H9 (cell line): Measurements from ENCODE around the gene RAB3GAP2. TPM values are rescaled to one million over a fixed set of nuclear protein-coding genes. Genes with fewer than 3 reads are reported as not detected.

Source experiments
- DNase-seq: peaks from one replicate; pipeline ENCODE4 v3.0.0-alpha.2; 2017
- H2AFZ ChIP-seq: one replicate; pipeline ENCODE4 v1.6.1; 2013; ENCODE audit warnings: mild to moderate bottlenecking, low read length, control low read depth, moderate library complexity
- H2AK5ac ChIP-seq: 2 replicates; pipeline ENCODE4 v1.6.1; 2013; ENCODE audit warnings: low read length, control low read depth, mixed read lengths; ENCODE audit not compliant: insufficient read length
- H2BK120ac ChIP-seq: one replicate; pipeline ENCODE4 v1.6.1; 2013; ENCODE audit warnings: low read depth, mild to moderate bottlenecking, low read length, control low read depth, inconsistent platforms; ENCODE audit not compliant: poor library complexity, severe bottlenecking
- H2BK12ac ChIP-seq: 2 replicates; pipeline ENCODE4 v1.6.1; 2013; ENCODE audit warnings: low read length, control low read depth, mixed read lengths, low read depth; ENCODE audit not compliant: insufficient read length
- H2BK15ac ChIP-seq: 2 replicates; pipeline ENCODE4 v1.6.1; 2013; ENCODE audit warnings: low read depth, low read length, control low read depth
- H2BK20ac ChIP-seq: one replicate; pipeline ENCODE4 v1.6.1; 2013; ENCODE audit warnings: low read depth, mild to moderate bottlenecking, low read length, control low read depth, inconsistent platforms; ENCODE audit not compliant: poor library complexity, severe bottlenecking
- H2BK5ac ChIP-seq: 2 replicates; pipeline ENCODE4 v1.6.1; 2013; ENCODE audit warnings: low read length, control low read depth, mixed read lengths; ENCODE audit not compliant: insufficient read length
- H3K14ac ChIP-seq: 2 replicates; pipeline ENCODE4 v1.6.1; 2013; ENCODE audit warnings: low read length, control low read depth; ENCODE audit not compliant: insufficient read depth
- H3K18ac ChIP-seq: 2 replicates; pipeline ENCODE4 v1.6.1; 2013; ENCODE audit warnings: low read depth, mild to moderate bottlenecking, mixed read lengths, low read length, control low read depth; ENCODE audit not compliant: insufficient read length
- H3K23ac ChIP-seq: 2 replicates; pipeline ENCODE4 v1.6.1; 2013; ENCODE audit warnings: low read length, control low read depth, mixed read lengths, low read depth; ENCODE audit not compliant: insufficient read length
- H3K23me2 ChIP-seq: 2 replicates; pipeline ENCODE4 v1.6.1; 2013; ENCODE audit warnings: low read depth, mild to moderate bottlenecking, mixed read lengths, low read length, control low read depth; ENCODE audit not compliant: insufficient read length, poor library complexity, severe bottlenecking
- H3K27ac ChIP-seq: 2 replicates; pipeline ENCODE4 v1.5.1; 2013; ENCODE audit warnings: low read length, control low read depth, mixed read lengths, low read depth; ENCODE audit not compliant: insufficient read length
- H3K27me3 ChIP-seq: 2 replicates; pipeline ENCODE4 v1.6.1; 2013; ENCODE audit warnings: low read length, control low read depth, inconsistent platforms; ENCODE audit not compliant: insufficient read depth
- H3K4ac ChIP-seq: 2 replicates; pipeline ENCODE4 v1.6.1; 2013; ENCODE audit warnings: low read depth, mild to moderate bottlenecking, control low read depth, inconsistent platforms, low read length, moderate library complexity
- H3K4me1 ChIP-seq: 2 replicates; pipeline ENCODE4 v1.6.1; 2013; ENCODE audit warnings: low read length, control low read depth, inconsistent platforms; ENCODE audit not compliant: insufficient read depth
- H3K4me2 ChIP-seq: 2 replicates; pipeline ENCODE4 v1.6.1; 2013; ENCODE audit warnings: low read length, control low read depth, mixed read lengths; ENCODE audit not compliant: insufficient read length, insufficient read depth
- H3K56ac ChIP-seq: 2 replicates; pipeline ENCODE4 v1.6.1; 2013; ENCODE audit warnings: low read depth, mild to moderate bottlenecking, mixed read lengths, low read length, control low read depth; ENCODE audit not compliant: insufficient read length
- H3K79me1 ChIP-seq: 2 replicates; pipeline ENCODE4 v1.6.1; 2013; ENCODE audit warnings: low read depth, mild to moderate bottlenecking, moderate library complexity, low read length, control low read depth, inconsistent platforms; ENCODE audit not compliant: insufficient read depth, poor library complexity, severe bottlenecking
- H3K79me2 ChIP-seq: 2 replicates; pipeline ENCODE4 v1.6.1; 2013; ENCODE audit warnings: low read length, control low read depth, inconsistent platforms; ENCODE audit not compliant: insufficient read depth
- H3K9ac ChIP-seq: 2 replicates; pipeline ENCODE4 v1.6.1; 2013; ENCODE audit warnings: low read length, control low read depth, mixed read lengths; ENCODE audit not compliant: insufficient read length; ENCODE audit errors: extremely low read depth
- H3K9me3 ChIP-seq: one replicate; pipeline ENCODE4 v1.6.1; 2013; ENCODE audit warnings: low read depth, low read length, inconsistent platforms; ENCODE audit not compliant: control insufficient read depth
- H3T11ph ChIP-seq: one replicate; pipeline ENCODE4 v1.6.1; 2013; ENCODE audit warnings: mild to moderate bottlenecking, low read length, control low read depth, inconsistent platforms
- H4K20me1 ChIP-seq: one replicate; pipeline ENCODE4 v1.6.1; 2013; ENCODE audit not compliant: control insufficient read depth, insufficient read length, insufficient read depth
- H4K5ac ChIP-seq: 2 replicates; pipeline ENCODE4 v1.6.1; 2013; ENCODE audit warnings: low read depth, mild to moderate bottlenecking, mixed read lengths, low read length, control low read depth; ENCODE audit not compliant: insufficient read length
- H4K8ac ChIP-seq: replicated peaks from 2 replicates; pipeline ENCODE4 v1.6.1; 2013; ENCODE audit warnings: low read length, control low read depth, mixed read lengths, low read depth; ENCODE audit not compliant: insufficient read length
- H4K91ac ChIP-seq: 2 replicates; pipeline ENCODE4 v1.6.1; 2013; ENCODE audit warnings: low read depth, mild to moderate bottlenecking, moderate library complexity, mixed read lengths, low read length, control low read depth; ENCODE audit not compliant: insufficient read length
- H3K27ac Mint-ChIP-seq, 3 experiments: 2 replicates in 2 of 3; 3 replicates in 1 of 3; pipeline ENCODE4 v1.8.0; 2020 to 2021; ENCODE audit warnings: mixed read lengths in 3 of 3, mild to moderate bottlenecking in 1 of 3, moderate library complexity in 1 of 3
- H3K27me3 Mint-ChIP-seq: 2 replicates; pipeline ENCODE4 v1.8.0; 2021; ENCODE audit warnings: low read depth, mild to moderate bottlenecking, moderate library complexity, mixed read lengths
- H3K36me3 Mint-ChIP-seq, 3 experiments: 2 replicates in 2 of 3; 3 replicates in 1 of 3; pipeline ENCODE4 v1.8.0; 2020 to 2021; ENCODE audit warnings: low read depth in 3 of 3, mixed read lengths in 3 of 3; ENCODE audit not compliant: insufficient read depth in 1 of 3
- H3K4me1 Mint-ChIP-seq, 2 experiments: 2 replicates each; pipeline ENCODE4 v1.8.0; 2020; ENCODE audit warnings: mixed read lengths in 2 of 2
- H3K4me3 Mint-ChIP-seq, 2 experiments: 2 replicates in 1 of 2; 3 replicates in 1 of 2; pipeline ENCODE4 v1.8.0; 2020 to 2021; ENCODE audit warnings: mild to moderate bottlenecking in 2 of 2, mixed read lengths in 2 of 2, moderate library complexity in 1 of 2
- H3K9me3 Mint-ChIP-seq, 2 experiments: 2 replicates in 1 of 2; 3 replicates in 1 of 2; pipeline ENCODE4 v1.8.0; 2020; ENCODE audit warnings: mild to moderate bottlenecking in 2 of 2, mixed read lengths in 2 of 2, moderate library complexity in 1 of 2
- WGBS: extraction: QIAGEN DNeasy Blood & Tissue Kit; methylation state at CpG from one replicate; pipeline ENCODE4 v1.1.7; 2013; ENCODE audit warnings: missing lambda C conversion rate, low lambda C conversion rate, mixed read lengths; ENCODE audit not compliant: insufficient read length; ENCODE audit errors: extremely low coverage; 5-methylcytosine and 5-hydroxymethylcytosine counted together
- total RNA-seq: library from RNA; stranded (reverse); gene quantifications from 2 replicates; pipeline ENCODE4 v1.2.1, GENCODE V29; 2021
- TF ChIP-seq, protein P1 (sequence below): fragments of 200-600 bp; sonication (generic); conservative IDR thresholded peaks from 3 replicates; pipeline ENCODE4 v1.8.0; 2021; ENCODE audit warnings: antibody characterized with exemption, mild to moderate bottlenecking

RAB3GAP2 gene
- total RNA-seq, 1 experiment from 2014 or later = 48.3 TPM

DNA sequence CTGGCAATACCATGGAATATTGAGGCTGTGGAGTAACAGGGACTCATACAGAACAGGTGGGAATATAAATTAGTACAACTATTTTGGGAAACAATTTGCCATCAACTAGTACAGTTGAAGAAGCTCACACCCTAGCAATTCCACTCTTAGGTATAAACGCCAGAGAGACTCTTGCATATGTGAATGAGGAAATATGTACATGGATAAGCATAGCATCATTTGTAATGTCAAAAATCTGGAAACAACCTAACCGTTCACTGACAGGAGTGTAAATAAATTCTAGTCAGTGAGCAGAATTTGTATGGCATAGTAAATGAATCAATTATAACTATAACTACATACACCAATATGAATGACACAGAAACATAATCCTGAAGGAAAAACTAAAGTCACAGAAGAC lies 83.7 kb downstream of the RAB3GAP2 start:
- Histone ChIP-seq H4K91ac (no peak overlapping the region), H3K27me3 (no peaks in the 10 kb centered on the region), H2AK5ac (no peak overlapping the region), H3K23me2 (no peaks in the 10 kb centered on the region), H2BK20ac (no peak overlapping the region), H3K27ac (no peak overlapping the region), H3K18ac (no peak overlapping the region), H4K5ac (no peak overlapping the region), H2BK120ac (no peak overlapping the region), H3K9ac (no peak overlapping the region), H2BK12ac (no peak overlapping the region), H3K79me1 (no peaks in the 10 kb centered on the region), H2AFZ (no peak overlapping the region), H3K4me2 (no peak overlapping the region), H3K4ac (no peak overlapping the region), H3K4me1 (no peaks in the 10 kb centered on the region), H3T11ph (no peak overlapping the region), H3K56ac (no peak overlapping the region), H3K9me3 (no peaks in the 10 kb centered on the region), H2BK15ac (no peak overlapping the region), H4K20me1 (no peaks in the 10 kb centered on the region), H3K23ac (no peak overlapping the region), H4K8ac (no peak overlapping the region), H3K79me2 (no peaks in the 10 kb centered on the region), H3K14ac (no peak overlapping the region), H2BK5ac (no peak overlapping the region)
- H3K36me3 Mint-ChIP-seq = peaks cover 19 to 46% (median 30%) of the 10 kb centered on the region in 3 experiments; a peak in 6 of 7 replicates
- no peak for DNase-seq
- no CpG with 5 or more reads among the region's 2 CpGs for WGBS
- no peaks in the 10 kb centered on the region for H3K9me3 Mint-ChIP-seq
- no peaks in the 10 kb centered on the region for H3K27me3 Mint-ChIP-seq
- no peaks in the 10 kb centered on the region for H3K4me1 Mint-ChIP-seq
- H3K4me3 Mint-ChIP-seq = no peak overlapping the region
- H3K27ac Mint-ChIP-seq = no peak overlapping the region
- TF ChIP-seq, protein P1, sequence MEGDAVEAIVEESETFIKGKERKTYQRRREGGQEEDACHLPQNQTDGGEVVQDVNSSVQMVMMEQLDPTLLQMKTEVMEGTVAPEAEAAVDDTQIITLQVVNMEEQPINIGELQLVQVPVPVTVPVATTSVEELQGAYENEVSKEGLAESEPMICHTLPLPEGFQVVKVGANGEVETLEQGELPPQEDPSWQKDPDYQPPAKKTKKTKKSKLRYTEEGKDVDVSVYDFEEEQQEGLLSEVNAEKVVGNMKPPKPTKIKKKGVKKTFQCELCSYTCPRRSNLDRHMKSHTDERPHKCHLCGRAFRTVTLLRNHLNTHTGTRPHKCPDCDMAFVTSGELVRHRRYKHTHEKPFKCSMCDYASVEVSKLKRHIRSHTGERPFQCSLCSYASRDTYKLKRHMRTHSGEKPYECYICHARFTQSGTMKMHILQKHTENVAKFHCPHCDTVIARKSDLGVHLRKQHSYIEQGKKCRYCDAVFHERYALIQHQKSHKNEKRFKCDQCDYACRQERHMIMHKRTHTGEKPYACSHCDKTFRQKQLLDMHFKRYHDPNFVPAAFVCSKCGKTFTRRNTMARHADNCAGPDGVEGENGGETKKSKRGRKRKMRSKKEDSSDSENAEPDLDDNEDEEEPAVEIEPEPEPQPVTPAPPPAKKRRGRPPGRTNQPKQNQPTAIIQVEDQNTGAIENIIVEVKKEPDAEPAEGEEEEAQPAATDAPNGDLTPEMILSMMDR = no peak
